Measurements from ENCODE around the gene HSD11B1.

Gene HSD11B1

DNA sequence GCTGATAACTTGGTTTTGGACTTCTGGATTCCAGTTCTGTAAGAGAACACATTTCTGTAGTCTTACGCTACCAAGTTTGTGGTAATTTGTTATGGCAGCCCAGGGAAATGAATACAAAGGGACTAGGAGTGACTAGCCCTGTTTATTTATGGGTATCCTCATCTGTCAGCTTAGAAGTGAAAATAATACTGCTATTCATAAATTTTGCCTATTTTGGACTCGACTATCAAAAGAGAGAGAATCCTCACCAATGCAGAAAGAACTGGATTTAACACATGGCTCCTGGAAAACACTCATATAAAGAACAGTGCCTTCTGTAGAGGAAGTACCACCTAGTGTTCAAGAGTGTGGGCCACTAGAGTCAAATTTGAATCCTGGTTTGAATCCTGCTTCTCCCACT lies 22.6 kb downstream of the HSD11B1 start:
- DNase-seq (ENCODE audit: low spot score): no peak

DNA sequence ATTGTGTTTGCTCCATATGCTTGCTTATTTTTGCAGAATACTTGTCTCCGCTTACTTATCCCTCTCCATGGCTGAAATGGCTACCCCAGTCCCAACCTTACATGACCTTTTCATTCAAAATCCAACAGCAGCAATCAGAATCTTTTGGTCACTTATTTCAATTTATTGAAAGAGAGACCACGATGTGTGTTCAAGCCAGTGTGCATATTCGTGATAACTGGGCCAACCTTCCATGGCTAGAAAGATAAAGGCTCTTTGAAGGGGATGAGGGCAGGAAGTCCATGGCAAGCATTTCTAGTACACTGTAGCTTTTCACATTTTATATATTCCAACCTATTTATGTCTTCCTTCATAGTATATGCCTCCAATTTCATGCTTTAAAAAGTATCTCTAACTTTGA lies 23.1 kb downstream of the HSD11B1 start:
- DNase-seq (ENCODE audit: low spot score): no peak

DNA sequence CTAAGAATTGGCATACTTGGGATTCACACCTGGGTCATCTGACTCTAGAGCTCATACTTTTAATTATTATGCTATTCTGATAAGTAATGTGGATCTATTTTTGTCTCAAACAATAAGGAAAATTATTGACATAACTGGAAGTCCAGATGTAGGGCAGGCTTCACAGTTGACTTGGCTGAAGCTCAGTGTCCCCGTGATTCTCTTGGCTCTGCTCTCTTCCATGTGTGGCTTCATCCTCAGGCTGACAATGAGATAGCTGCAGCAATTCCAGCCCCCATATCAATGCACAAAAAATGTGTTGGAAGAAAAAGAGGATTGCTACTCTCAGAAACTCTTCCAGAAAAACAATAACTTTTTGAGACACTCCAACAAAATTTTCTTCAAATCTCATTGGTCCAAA lies 23.8 kb downstream of the HSD11B1 start:
- no peak for DNase-seq (ENCODE audit: low spot score)

DNA sequence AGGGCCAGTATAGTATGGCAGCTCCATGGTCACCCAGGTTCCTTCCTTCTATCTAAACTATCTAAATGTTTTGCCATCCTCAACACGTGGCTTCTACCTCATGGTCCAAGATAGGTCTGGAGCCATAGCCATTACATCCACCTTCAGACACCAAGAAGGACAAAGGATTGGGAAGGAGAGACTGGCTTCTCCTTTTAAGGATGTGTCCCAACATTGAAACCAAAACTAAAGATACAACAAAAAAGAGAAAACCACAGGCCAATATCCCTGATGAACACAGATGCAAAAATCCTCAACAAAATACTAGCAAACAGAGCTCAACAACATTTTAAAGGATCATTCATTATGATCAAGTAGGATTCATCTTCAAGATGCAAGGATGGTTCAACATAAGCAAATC lies 24.8 kb downstream of the HSD11B1 start:
- DNase-seq (ENCODE audit: low spot score): no peak

DNA sequence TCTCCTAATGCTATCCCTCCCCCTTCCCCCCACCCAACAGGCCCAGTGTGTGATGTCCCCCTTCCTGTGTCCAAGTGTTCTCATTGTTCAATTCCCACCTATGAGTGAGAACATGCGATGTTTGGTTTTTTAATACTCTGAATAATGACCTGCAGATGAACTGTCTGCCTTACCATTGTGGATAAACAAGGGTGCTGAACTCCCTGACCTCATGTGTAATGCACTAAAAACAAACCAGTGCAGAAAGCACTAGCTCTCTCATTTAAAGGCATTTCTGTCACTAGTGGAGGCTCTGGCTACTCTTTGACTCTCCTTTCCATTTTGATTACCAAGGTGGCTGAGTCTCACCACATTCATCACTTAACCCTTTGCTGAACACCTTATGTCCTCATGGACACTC lies 28.1 kb downstream of the HSD11B1 start:
- no peak for DNase-seq (ENCODE audit: low spot score)

DNA sequence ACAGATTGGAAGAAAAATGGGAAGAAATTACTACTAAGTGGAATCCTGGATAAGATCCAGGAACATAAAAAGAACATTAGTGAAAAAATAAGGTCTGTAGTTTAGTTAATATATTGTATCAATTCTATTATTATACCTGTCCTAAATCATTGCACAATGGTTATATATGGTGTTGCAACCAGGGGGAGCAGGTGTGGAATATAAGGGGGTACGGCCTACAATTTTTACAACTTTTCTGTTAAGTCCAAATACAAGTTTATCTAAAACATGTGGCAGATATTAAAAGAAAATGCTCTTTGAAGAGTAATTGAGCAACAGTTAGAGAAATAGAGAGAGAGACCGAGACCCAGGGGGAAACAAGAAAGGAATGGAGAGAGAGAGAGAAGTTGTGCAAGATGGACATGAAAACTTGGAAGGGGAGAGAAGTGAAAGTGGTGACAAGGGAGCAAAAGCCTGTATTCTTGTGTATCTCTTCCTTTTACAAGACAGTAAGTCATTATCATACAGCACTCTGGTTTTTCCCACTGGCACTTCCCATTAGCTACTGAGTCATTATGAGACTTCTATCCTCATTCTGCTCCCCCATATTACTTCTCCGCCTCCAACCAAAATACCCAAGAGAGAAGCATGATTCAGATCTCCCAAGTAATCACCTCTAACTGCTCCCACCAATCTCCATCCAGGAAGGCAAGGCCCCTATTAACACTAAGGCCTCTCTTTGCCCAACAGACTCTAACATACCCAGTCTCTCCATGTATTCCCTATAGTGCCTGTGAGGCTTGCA lies 29.0 kb downstream of the HSD11B1 start:
- no peak for DNase-seq (ENCODE audit: low spot score)

DNA sequence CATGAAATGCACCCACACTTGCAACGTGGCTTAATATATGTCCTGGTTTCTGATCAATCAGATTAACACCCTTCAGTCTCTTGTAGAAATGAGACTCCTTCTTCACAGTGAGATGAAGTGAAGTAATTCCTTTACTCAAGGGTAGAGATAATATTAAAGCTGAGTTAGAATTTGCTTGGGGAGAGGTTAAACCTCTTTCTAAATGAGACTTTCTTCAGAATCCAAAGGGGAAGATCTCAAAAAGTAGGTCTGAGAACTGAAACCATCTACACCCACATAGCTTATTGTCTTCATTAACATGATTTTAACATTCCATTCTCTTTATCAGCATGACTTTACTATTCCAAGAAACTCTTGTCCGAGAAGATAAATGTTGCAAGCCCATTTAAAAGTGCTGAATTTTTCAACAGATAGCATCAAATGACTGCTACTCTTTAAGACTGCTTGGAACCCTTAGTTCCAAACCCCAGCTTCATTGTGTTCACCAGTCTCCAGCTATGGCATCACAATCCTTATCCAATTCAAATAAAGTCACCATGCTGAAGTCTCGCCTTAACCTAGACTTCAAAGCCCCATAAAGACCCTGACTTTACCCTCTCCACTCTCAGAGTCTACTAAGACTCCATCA lies 32.0 kb downstream of the HSD11B1 start:
- no peak for DNase-seq (ENCODE audit: low spot score)

DNA sequence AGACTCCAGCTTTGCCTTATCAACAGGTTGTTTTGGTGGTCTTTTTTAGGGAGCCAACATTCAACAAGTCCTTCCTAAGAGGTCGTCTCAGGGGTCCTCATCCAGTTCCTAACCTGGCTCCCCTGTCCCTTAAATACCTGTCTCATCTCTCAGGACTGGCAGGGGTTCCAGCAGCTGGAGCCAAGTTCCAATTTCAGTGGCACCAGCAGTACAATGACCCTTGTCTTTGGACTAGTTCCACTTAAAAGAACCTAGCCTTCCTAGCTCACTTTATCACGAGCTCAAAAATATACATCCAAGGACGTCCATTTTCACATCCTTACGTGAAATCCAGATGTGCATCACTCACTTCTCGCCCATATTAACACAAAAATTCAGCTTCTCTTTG lies 32.5 kb downstream of the HSD11B1 start:
- DNase-seq (ENCODE audit: low spot score): no peak

DNA sequence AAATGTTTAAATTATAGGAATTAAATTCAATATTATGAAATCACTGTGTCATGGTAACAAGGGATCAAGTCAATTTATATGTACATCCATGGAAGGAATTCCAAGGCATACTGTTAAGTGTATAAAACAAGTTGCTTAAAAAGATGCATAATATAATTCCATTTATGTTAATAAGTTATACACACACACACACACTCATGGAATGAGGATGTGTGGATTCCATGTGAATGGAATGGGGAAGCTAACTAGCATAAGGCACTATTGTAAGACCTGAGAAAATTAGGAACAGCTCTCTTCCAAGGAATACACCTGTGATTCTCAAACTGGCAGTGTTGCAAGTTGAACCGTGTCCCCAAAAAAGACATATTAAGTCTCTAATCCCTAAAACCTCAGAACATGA lies 33.6 kb downstream of the HSD11B1 start:
- DNase-seq (ENCODE audit: low spot score): no peak

DNA sequence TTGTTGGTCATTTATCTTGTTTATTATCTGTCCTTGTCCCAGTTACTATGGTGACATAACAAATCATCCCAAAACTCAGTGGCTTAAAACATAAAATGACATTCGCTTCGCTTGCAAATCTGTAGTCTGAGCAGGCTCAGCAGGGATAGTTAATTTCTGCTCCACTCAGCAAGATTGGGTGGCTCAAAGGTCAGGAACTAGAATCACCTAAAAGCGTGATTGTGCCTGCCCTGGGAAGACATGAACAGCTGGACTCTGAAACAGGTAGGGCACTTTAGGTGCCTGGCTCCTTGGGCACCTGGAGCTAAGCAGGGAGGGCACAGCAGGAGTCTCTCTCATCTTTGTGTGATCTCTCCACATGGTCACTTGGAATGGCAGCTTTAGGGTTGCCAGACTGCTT lies 36.5 kb downstream of the HSD11B1 start:
- no peak for DNase-seq (ENCODE audit: low spot score)

DNA sequence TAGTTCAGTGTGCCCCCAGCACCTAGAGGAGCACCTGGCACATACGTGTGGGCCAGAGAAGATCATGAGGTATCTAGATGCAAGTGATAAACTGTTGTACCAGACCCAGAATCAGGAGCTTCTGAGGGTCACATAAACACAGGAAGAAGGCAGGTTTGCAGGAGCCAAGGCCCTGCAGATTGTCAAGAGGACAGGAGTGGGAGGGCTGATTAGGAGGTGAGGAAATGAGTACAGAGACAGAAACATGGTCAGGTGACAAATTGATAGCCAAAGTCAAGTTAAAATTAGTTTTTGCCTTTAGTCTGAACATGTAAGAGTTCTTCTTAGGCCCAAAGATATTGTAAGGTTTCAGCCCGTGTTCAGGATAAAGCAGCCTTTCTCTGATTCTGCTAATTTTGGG lies 37.2 kb downstream of the HSD11B1 start:
- no peak for DNase-seq (ENCODE audit: low spot score)

DNA sequence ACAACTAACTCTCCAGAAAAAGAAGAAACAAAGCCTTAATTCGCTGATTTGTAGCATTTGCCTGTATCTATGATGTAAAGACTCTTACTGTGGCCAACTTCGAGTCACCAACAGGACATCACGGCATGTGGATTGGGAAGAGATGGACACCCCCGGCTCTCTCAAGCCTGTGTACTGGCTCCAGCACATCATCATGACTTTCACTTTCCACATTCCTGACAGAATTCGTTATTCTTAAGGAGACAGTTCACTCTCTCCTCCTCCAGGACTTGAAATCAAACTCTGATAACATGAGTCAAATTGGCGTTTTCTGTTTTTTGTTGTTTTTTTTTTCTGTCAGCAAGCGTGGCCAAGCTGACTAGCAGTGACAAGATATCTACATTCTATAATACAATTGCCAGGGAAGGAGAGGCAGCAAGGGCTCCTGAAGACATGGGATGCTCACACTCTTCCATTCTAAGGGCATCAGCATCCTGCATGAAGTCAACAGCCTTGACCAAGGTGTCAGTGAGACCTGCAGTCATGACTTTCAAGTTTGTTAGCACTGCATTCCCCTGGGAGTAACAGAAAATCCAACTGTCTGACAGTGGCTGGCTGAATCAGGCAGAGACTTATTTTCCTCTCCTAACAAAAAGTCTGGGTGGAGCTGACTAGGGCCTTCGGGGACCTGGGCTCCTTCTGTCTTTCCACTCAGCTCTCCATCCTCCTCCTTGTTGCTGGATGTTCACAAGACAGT lies 37.9 kb downstream of the HSD11B1 start:
- DNase-seq (ENCODE audit: low spot score): no peak

DNA sequence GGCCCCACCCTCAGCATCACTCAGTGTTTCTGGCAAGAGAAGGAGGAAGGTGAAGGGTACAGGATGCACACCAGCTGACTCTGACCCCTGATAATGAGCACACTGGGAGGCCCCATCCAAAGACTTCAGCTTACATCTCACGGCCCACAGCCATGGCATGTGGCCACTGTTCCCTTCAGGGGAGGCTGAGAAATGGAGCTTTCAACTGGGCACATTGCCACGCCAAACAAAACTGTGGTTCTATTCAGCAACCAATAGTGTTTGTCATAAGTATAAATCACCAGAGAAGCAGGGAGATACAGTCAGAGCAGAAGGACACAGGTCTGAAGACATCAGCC lies 38.5 kb downstream of the HSD11B1 start:
- no peak for DNase-seq (ENCODE audit: low spot score)

DNA sequence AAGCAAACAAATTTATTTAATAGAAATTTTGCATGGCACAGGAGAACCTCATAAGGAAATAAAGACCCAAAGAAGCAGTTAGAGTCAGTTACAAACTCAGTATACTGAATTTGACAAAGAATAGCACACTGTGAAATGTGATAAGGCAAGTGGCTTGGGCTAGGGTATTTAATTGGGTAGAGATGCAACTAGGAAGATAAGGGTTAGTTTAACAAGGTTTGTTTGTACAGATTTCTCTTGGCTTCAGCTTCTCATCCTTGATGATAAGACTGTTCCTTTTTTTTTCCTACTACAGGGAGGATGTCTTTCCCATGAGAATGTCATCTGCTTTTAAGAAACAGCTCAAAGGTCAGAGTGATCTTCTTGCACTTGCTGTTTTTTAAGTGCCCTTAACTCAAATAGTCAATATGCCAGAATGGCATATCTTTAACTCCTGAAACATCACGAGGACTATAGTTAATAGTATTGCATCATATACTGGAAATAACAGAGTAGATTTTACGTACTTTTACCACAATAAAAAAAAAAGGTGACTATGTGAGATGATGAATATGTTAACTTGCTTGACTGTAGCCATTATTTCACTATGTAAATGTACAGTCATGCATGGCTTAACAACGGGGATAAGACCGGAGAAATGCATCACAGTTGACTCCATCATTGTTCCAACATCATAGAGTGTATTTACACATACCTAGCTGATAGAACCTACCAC lies 42.0 kb downstream of the HSD11B1 start:
- DNase-seq (ENCODE audit: low spot score): no peak

DNA sequence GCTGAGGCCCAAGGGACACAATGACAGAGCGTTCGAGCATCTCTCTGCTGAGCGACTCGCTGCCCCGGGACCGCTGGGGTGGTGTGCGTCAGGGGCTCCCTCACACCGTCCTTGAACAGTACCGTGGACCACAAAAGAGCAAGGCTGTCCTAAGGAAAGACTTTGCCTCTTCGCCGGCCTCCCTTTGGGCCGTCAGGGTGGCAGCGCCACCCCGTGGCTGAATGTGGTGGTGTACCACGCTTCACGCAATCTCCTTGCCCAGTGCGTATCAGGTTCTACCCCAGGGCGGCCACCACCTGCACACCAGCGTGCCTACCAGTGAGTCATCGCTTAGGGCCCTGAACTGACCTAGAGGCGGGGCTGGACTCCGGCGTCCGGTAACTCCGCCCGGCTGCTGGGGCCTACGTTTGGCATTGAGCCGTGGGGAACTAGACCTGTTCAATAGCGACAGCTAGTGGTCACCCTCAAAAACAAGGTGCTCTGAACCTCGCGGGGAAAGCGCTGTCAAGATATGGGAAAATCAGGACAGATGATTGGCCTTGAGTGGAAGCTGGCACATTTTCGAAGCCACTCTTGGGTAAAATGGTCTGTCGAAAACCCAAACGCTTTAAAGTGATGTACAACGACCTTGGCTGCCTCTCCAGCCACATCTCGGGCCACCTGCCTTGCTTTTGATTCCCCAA lies 43.1 kb downstream of the HSD11B1 start:
- DNase-seq (ENCODE audit: low spot score): peak; percentile 86

DNA sequence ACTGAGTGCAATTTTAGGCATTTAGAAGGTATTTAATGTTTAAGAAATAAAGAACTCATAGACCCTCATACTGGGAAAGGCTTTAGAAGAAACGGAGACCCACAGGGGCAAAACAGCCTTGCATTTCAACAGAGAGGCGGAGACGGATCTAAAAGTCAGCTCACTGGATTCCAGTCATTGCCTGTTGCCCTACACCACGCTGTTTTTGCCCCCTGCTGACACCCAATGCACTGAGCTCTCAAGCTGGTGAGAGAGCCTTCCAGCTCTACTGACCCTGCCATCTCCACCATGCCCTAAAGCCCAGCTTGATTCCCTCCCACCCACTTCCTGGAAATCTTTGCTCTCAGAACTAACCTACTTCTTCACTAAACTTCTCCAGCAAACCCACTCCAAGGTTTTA lies 44.0 kb downstream of the HSD11B1 start:
- DNase-seq (ENCODE audit: low spot score): no peak

DNA sequence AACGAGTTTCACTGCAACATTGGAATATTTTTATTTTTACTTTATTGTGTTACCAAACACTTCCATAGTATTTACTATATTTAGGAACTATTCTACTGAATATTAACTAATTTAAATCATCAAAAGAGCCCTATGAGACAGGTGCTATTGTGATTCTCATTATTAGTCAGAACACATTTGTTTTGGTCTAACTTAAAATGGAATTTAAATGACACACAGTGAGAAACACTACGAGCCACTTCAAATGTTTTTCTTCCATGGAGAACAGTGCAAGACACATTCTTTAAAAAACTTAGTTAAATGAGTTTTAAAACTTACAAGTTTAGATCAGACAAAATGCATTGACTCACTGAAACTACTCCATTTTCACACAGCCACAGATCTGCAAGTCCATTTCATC lies 44.6 kb downstream of the HSD11B1 start:
- no peak for DNase-seq (ENCODE audit: low spot score)

DNA sequence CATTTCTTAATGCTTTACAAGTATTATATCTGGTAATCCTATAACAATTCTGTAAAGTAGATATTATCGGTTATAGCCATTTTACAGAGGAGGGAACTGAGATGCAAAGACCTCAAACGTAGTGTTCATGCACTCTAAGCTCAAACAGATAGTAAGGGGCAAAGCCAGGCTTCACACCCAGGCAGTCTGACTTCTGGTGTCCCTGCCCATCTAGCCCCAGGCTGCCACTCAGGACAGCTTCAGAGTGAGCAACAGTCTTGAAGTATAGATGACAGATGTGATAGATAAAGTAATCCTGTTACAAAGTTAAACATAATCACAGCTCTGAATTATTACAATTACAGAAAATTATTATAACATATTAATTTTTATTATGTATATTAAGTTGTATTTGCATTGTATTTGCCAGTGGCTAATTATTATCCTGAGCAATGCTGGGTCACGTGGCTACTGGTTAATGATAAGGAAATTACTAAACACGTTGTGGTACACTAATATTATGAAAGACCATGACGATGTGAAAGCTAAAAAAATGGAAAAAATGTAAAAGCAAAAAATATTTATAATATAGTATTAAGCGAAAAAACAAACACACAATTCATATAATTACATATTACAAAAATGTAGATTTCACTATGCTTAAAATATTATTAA lies 45.2 kb downstream of the HSD11B1 start:
- no peak for DNase-seq (ENCODE audit: low spot score)

DNA sequence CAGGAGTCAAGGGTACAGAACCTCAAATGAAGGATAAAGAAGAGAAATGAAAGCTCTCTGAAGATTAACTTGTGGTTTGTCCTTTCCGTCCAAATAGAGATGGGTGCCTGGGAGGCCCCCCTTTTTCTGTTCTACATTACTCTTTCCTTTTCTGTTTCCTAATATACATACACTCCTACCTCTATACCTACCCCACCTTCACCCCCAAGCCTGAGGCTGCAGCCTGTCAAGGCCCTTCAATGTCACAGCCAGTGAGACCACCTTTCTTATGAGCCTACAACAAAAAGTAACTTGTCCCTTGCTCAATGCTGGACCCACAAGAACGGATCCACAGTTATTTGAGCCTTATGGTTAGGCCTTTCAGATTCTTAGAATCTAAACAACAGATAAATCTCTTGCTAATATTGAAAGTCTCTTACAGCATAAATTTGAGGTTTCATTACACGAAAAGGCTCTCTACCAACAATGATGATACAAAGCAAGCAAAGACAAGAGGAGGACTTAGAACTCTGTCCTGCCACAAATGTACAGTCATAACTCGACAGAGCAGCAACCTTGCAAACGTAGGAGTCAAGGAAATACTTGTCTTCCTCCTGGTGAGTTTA lies 47.1 kb downstream of the HSD11B1 start:
- no peak for DNase-seq (ENCODE audit: low spot score)

DNA sequence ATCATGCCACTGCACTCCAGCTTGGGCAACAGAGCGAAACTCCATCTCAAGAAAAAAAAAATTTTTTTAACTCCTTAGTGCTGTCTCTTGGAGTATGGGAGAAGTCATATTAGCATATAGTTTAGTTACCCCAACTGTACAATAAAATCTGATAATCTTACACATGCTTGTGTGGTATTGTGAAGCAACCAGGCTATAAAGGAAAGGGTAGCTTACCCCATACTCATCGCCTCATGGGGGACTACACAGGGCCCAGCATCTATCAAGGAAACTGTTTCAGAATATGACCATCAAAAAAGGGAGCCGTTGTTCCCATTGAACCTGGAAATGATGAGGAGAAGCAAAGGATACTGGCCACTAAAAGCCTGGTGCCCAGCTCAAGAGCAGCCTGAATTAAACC lies 48.2 kb downstream of the HSD11B1 start:
- no peak for DNase-seq (ENCODE audit: low spot score)

DNA sequence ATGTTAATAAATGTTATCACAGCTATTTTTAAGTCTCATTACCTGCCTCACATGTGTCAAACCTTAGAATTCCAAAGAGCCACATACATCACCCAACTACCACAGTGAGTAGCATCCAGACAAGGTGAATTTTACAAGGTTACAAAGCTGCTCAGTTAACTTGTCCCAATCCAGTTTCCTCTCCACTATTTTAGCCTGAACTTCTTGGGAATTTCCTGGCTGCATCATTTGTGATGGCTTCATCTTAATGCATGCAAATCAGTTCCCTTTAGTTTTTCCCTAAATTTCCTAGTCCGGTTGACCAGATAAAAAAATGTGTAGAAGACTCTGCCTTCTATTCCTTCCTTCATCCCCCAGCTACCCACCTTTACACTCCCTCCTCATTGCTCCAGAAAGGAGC lies 50.6 kb downstream of the HSD11B1 start:
- no peak for DNase-seq (ENCODE audit: low spot score)
